Calu3 (cell line): ENCODE results near the gene TP53I13. TPM values are rescaled to one million over a fixed set of nuclear protein-coding genes. Genes with fewer than 3 reads are reported as not detected.
"Not testable (repeated sequence)": the region's sequence is repeated elsewhere in the genome, so short reads cannot be mapped to it uniquely, and the experiment has no call there.

Experiments
- BruUV-seq: library from RNA; stranded (reverse); fragments of 400-500 nt; replicated peaks from 2 replicates; lab custom pipeline; 2021; lab: Mats Ljungman, UMichigan
- CTCF ChIA-PET: fragments of 300-600 bp; sonication (Branson Sonifier 250); formaldehyde crosslinking; loops from one replicate; lab custom pipeline; 2022; ENCODE audit warnings: antibody characterized with exemption; lab: Charles Lee
- DNase-seq: peaks from one replicate; pipeline ENCODE4 v3.0.0; 2022
- H3K27ac Mint-ChIP-seq: one replicate; pipeline ENCODE4 v1.8.0; 2022; ENCODE audit warnings: mixed read lengths; ENCODE audit not compliant: unreplicated experiment
- H3K27me3 Mint-ChIP-seq: one replicate; pipeline ENCODE4 v1.8.0; 2022; ENCODE audit warnings: mixed read lengths; ENCODE audit not compliant: unreplicated experiment
- H3K36me3 Mint-ChIP-seq: one replicate; pipeline ENCODE4 v1.8.0; 2022; ENCODE audit warnings: mild to moderate bottlenecking, moderate library complexity, mixed read lengths; ENCODE audit not compliant: insufficient read depth, unreplicated experiment
- H3K4me1 Mint-ChIP-seq: one replicate; pipeline ENCODE4 v1.8.0; 2022; ENCODE audit warnings: mild to moderate bottlenecking, low read depth, mixed read lengths; ENCODE audit not compliant: unreplicated experiment
- H3K4me3 Mint-ChIP-seq: one replicate; pipeline ENCODE4 v1.8.0; 2022; ENCODE audit warnings: mild to moderate bottlenecking, low read depth, moderate library complexity, mixed read lengths; ENCODE audit not compliant: unreplicated experiment
- H3K9me3 Mint-ChIP-seq: one replicate; pipeline ENCODE4 v1.8.0; 2022; ENCODE audit warnings: low read depth, mixed read lengths; ENCODE audit not compliant: unreplicated experiment
- intact Hi-C: fragments of 100-400 bp; cut with micrococcal nuclease; formaldehyde crosslinking; loops from one replicate; pipeline ENCODE4 v1.10.0; 2022; ENCODE audit not compliant: unreplicated experiment
- total RNA-seq: library from RNA; stranded (reverse); gene quantifications from 2 replicates; pipeline ENCODE4 v1.2.3, GENCODE V29; 2022
- TF ChIP-seq, protein P1 (sequence below): fragments of 200-600 bp; IDR thresholded peaks from one replicate; pipeline ENCODE4 v1.8.0; 2022; ENCODE audit warnings: antibody characterized with exemption; ENCODE audit not compliant: unreplicated experiment

Gene TP53I13
- total RNA-seq, 1 experiment from 2014 or later, result 35.1 TPM

- Mint-ChIP-seq H3K4me1 (peaks cover 19% of the 10 kb centered on the region), H3K4me3 (no peak overlapping the region), H3K36me3 (peaks cover 11% of the 10 kb centered on the region), H3K27me3 (no peaks in the 10 kb centered on the region), H3K9me3 (no peaks in the 10 kb centered on the region), H3K27ac (no peak overlapping the region)
- TF ChIP-seq, protein P1, sequence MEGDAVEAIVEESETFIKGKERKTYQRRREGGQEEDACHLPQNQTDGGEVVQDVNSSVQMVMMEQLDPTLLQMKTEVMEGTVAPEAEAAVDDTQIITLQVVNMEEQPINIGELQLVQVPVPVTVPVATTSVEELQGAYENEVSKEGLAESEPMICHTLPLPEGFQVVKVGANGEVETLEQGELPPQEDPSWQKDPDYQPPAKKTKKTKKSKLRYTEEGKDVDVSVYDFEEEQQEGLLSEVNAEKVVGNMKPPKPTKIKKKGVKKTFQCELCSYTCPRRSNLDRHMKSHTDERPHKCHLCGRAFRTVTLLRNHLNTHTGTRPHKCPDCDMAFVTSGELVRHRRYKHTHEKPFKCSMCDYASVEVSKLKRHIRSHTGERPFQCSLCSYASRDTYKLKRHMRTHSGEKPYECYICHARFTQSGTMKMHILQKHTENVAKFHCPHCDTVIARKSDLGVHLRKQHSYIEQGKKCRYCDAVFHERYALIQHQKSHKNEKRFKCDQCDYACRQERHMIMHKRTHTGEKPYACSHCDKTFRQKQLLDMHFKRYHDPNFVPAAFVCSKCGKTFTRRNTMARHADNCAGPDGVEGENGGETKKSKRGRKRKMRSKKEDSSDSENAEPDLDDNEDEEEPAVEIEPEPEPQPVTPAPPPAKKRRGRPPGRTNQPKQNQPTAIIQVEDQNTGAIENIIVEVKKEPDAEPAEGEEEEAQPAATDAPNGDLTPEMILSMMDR, result no peak
- no TSS peak for BruUV-seq
- CTCF ChIA-PET, result interaction anchor here (1.5 to 1.7 kb wide), 2 partner anchors 11 to 21 kb away, joined by 4 to 5 read pairs; partner anchors contain the start of gene ABHD15
- intact Hi-C loops, result no loop called here
- peak; percentile 59 for DNase-seq
These were observed 12.7 kb upstream of the TP53I13 start for GRCh38 chr17:29555840-29556239.

- H3K36me3 Mint-ChIP-seq, result peaks cover 14% of the 10 kb centered on the region
- TF ChIP-seq, protein P1, result no peak
- no TSS peak for BruUV-seq
- H3K9me3 Mint-ChIP-seq, result no peaks in the 10 kb centered on the region
- H3K27ac Mint-ChIP-seq, result no peak overlapping the region
- CTCF ChIA-PET, result interaction anchor here (1.7 kb wide), 1 partner anchor 10 kb away, joined by 5 read pairs; the partner anchor contains the start of gene ABHD15
- no peak for DNase-seq
- peaks cover 19% of the 10 kb centered on the region for H3K4me1 Mint-ChIP-seq
- intact Hi-C loops, result no loop called here
- H3K27me3 Mint-ChIP-seq, result no peaks in the 10 kb centered on the region
- no peak overlapping the region for H3K4me3 Mint-ChIP-seq
These were observed 11.3 kb upstream of the TP53I13 start for GRCh38 chr17:29557085-29557738.

- H3K4me1 Mint-ChIP-seq, result peaks cover 19% of the 10 kb centered on the region
- H3K4me3 Mint-ChIP-seq, result no peak overlapping the region
- no peak for DNase-seq
- H3K9me3 Mint-ChIP-seq, result no peaks in the 10 kb centered on the region
- CTCF ChIA-PET, result no interaction called here
- no peak overlapping the region for H3K27ac Mint-ChIP-seq
- peaks cover 19% of the 10 kb centered on the region for H3K36me3 Mint-ChIP-seq
- intact Hi-C loops, result no loop called here
- BruUV-seq, result no TSS peak
- H3K27me3 Mint-ChIP-seq, result no peaks in the 10 kb centered on the region
- TF ChIP-seq, protein P1, result no peak
These were observed 10.8 kb upstream of the TP53I13 start for GRCh38 chr17:29557739-29558116.

- H3K27me3 Mint-ChIP-seq, intact Hi-C loops, H3K4me3 Mint-ChIP-seq, H3K27ac Mint-ChIP-seq, BruUV-seq, CTCF ChIA-PET, DNase-seq, H3K9me3 Mint-ChIP-seq: not testable (repeated sequence)
- peaks cover 23% of the 10 kb centered on the region for H3K36me3 Mint-ChIP-seq
- peaks cover 19% of the 10 kb centered on the region for H3K4me1 Mint-ChIP-seq
These were observed 10.4 kb upstream of the TP53I13 start for GRCh38 chr17:29558139-29558538.

DNA sequence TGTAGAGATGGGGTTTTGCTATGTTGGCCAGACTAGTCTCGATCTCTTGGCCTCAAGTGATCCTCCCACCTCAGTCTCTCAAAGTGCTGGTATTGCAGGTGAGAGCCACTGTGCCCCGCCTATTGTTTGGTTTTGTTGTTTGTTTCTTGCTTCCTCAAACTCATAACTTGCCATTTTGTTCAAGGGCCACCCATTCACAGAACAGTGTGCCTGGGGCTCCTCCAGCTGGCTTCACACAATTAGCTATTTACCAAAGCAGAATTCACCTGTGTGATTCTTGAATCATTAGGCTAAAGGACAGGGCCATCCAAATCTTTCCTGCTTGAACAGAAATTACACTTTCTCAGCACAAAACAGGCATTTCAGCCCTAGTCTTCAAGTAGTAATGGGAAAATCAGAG, 8.9 kb upstream of the TP53I13 start:
- intact Hi-C loops, result no loop called here
- H3K9me3 Mint-ChIP-seq, result no peaks in the 10 kb centered on the region
- peaks cover 19% of the 10 kb centered on the region for H3K4me1 Mint-ChIP-seq
- H3K36me3 Mint-ChIP-seq, result peaks cover 23% of the 10 kb centered on the region
- no peak for DNase-seq
- H3K27me3 Mint-ChIP-seq, result no peaks in the 10 kb centered on the region
- CTCF ChIA-PET, result interaction anchor here (1.0 kb wide), 1 partner anchor 58 kb away, joined by 5 read pairs; no protein-coding TSS in a partner anchor
- no peak overlapping the region for H3K27ac Mint-ChIP-seq
- H3K4me3 Mint-ChIP-seq, result no peak overlapping the region
- TF ChIP-seq, protein P1, result no peak
- no TSS peak for BruUV-seq
